ENCODE measurements around the gene SCO1. TPM values are rescaled to one million over a fixed set of nuclear protein-coding genes. Genes with fewer than 3 reads are reported as not detected.

Gene SCO1
- total and polyA plus RNA-seq, 2 donors (not counting 3 experiments of a cell fraction or from before 2014, with no cell fraction given): 11.9 to 30.8 TPM

GRCh38 chr17:10727192-10727591 lies 29.9 kb upstream of the SCO1 start:
- CTCF ChIA-PET: interaction anchor here (1.1 kb wide), 1 partner anchor 10 kb away, joined by 3 read pairs; no protein-coding TSS in a partner anchor
- Histone ChIP-seq H3K4me3 (replicated peaks in 1 of 3; ENCODE audit: insufficient read depth in 1 of 3, low read depth in 1 of 3, low read length in 3 of 3) (no peak overlapping the region), H3K4me1 (ENCODE audit: control insufficient read depth, extremely low read depth, insufficient read depth, low read length) (peaks cover 6% of the 10 kb centered on the region), H2AFZ (ENCODE audit: low read depth, low read length) (no peak overlapping the region), H3K27ac (ENCODE audit: insufficient read depth, low read depth, low read length) (no peak overlapping the region), H3K4me2 (ENCODE audit: insufficient read depth, low read length) (no peak overlapping the region), H3K27me3 (ENCODE audit: control insufficient read depth in 2 of 2, insufficient read depth in 2 of 2, low read length in 2 of 2) (no peaks in the 10 kb centered on the region), H3K79me2 (ENCODE audit: control insufficient read depth, insufficient read depth, low read length) (no peaks in the 10 kb centered on the region), H3K9me3 (replicated peaks; ENCODE audit: control insufficient read depth, insufficient read depth, low read length) (no peaks in the 10 kb centered on the region), H3K36me3 (ENCODE audit: control insufficient read depth in 2 of 2, extremely low read depth in 1 of 2, insufficient read depth in 2 of 2, low read length in 2 of 2) (no peaks in the 10 kb centered on the region), H3K9me1 (replicated peaks; ENCODE audit: control insufficient read depth, extremely low read depth, insufficient read depth, low read length) (no peaks in the 10 kb centered on the region), H3K9ac (replicated peaks; ENCODE audit: extremely low read depth, insufficient read depth, low read length) (no peak overlapping the region), H4K20me1 (replicated peaks; ENCODE audit: control insufficient read depth, extremely low read depth, insufficient read depth, low read length) (no peaks in the 10 kb centered on the region)
- DNase-seq (ENCODE audit: low read depth, low spot score) (no peak), FAIRE-seq (no peak)
- POLR2A ChIA-PET: no interaction called here
- intact Hi-C loops (cut with micrococcal nuclease) (no loop called here), dilution Hi-C loops (cut with MboI; ENCODE audit: extremely low pct_ligation_motif_present, low sequenced_read_pairs) (no loop called here)
- no TSS peak for BruUV-seq (replicated peaks)
- TF ChIP-seq POLR2AphosphoS5 (IDR thresholded peaks at IDR 0.05; ENCODE audit: insufficient read depth, low read depth, low read length) (no peak), MYC (IDR thresholded peaks at IDR 0.05; ENCODE audit: low read depth, low read length) (no peak), EZH2 (IDR thresholded peaks at IDR 0.05; ENCODE audit: borderline replicate concordance, low read depth, low read length, severe bottlenecking) (no peak), MAX (IDR thresholded peaks at IDR 0.05; ENCODE audit: insufficient read depth, insufficient read length) (no peak), JUN (IDR thresholded peaks at IDR 0.05; ENCODE audit: borderline replicate concordance, insufficient read depth, insufficient read length, low read depth) (no peak), CTCF (IDR thresholded peaks at IDR 0.05; ENCODE audit: extremely low read depth in 1 of 2, insufficient read depth in 1 of 2, low read depth in 1 of 2, low read length in 2 of 2) (no peak), POLR2A (IDR thresholded peaks at IDR 0.05; ENCODE audit: low read depth, low read length) (no peak), GATA2 (IDR thresholded peaks at IDR 0.05; ENCODE audit: insufficient read depth, insufficient read length, low read depth, low read length) (peak; percentile 18)
